ENCODE results near the gene GRIP1. TPM values are rescaled to one million over a fixed set of nuclear protein-coding genes. Genes with fewer than 3 reads are reported as not detected.

The GRIP1 gene
- total and polyA plus RNA-seq, 12 donors = 0.12 to 7.3 (median 1.9) TPM

GRCh38 chr12:66555113-66555512 lies 123.8 kb downstream of the GRIP1 start:
- peaks cover 0 to 23% (median 0%) of the 10 kb centered on the region in 11 donors for H3K9me3 ChIP-seq
- H3K27me3 ChIP-seq = no peaks in the 10 kb centered on the region
- H3K27ac ChIP-seq = no peak overlapping the region
- DNase-seq (no peak), ATAC-seq (no peak)
- intact Hi-C loops (cut with DNase I) = no loop called here
- no peak for TF ChIP-seq CTCF (IDR thresholded peaks at IDR 0.05)
- H3K4me1 ChIP-seq = no peaks in the 10 kb centered on the region
- 87% methylated on average over 3 of the region's 3 CpGs for WGBS, 2 donors
- no peaks in the 10 kb centered on the region for H3K36me3 ChIP-seq
- no peak overlapping the region for H3K4me3 ChIP-seq

GRCh38 chr12:66552716-66553115 lies 126.2 kb downstream of the GRIP1 start:
- no peak overlapping the region for H3K4me3 ChIP-seq
- ATAC-seq = no peak
- intact Hi-C loops (cut with DNase I) = no loop called here
- H3K4me1 ChIP-seq = no peaks in the 10 kb centered on the region
- no peaks in the 10 kb centered on the region for H3K36me3 ChIP-seq
- H3K27ac ChIP-seq = no peak overlapping the region
- H3K27me3 ChIP-seq = no peaks in the 10 kb centered on the region
- TF ChIP-seq CTCF (IDR thresholded peaks at IDR 0.05) = no peak
- DNase-seq = no peak
- peaks cover 0 to 5% (median 0%) of the 10 kb centered on the region in 11 donors for H3K9me3 ChIP-seq

- Histone ChIP-seq H3K27ac (no peak overlapping the region), H3K9me3 (no peaks in the 10 kb centered on the region), H3K27me3 (no peaks in the 10 kb centered on the region), H3K36me3 (no peaks in the 10 kb centered on the region), H3K4me3 (no peak overlapping the region), H3K4me1 (no peaks in the 10 kb centered on the region)
- intact Hi-C loops (cut with DNase I) = no loop called here
- WGBS, 2 donors = 69% methylated on average over 5 of the region's 5 CpGs
- TF ChIP-seq CTCF (IDR thresholded peaks at IDR 0.05) = no peak
- ATAC-seq = no peak
- DNase-seq = no peak
These were observed 128.2 kb downstream of the GRIP1 start for GRCh38 chr12:66550626-66551025.

GRCh38 chr12:66549050-66549389 lies 129.9 kb downstream of the GRIP1 start:
- no peak overlapping the region for H3K4me3 ChIP-seq
- 54% methylated on average over 2 of the region's 2 CpGs for WGBS, 2 donors
- no peaks in the 10 kb centered on the region for H3K27me3 ChIP-seq
- intact Hi-C loops (cut with DNase I) = no loop called here
- no peaks in the 10 kb centered on the region for H3K36me3 ChIP-seq
- DNase-seq = no peak
- ATAC-seq = no peak
- no peaks in the 10 kb centered on the region for H3K9me3 ChIP-seq
- H3K4me1 ChIP-seq = no peaks in the 10 kb centered on the region
- no peak overlapping the region for H3K27ac ChIP-seq
- no peak for TF ChIP-seq CTCF (IDR thresholded peaks at IDR 0.05)
